Measurements from ENCODE around the gene PHKB.

DNA sequence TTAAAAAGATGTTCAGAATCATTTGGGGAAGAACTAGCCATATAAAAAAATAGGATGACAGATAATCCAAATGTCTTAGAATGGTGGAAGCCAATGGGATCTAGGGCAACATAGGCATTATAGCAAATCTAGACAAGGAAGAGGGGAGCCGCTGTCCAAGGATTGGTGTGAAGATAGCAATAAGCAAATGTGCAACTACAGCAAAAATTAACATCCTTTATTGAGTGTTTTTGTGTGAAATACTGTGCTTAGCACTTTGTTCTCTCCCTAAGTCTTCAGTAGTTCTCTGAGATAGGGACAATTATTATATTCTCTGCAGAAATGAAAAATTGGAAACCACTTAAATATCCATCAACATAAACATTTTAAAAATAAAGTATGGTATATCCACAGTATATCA, 177.0 kb downstream of the PHKB start:
- TF ChIP-seq, protein P1, sequence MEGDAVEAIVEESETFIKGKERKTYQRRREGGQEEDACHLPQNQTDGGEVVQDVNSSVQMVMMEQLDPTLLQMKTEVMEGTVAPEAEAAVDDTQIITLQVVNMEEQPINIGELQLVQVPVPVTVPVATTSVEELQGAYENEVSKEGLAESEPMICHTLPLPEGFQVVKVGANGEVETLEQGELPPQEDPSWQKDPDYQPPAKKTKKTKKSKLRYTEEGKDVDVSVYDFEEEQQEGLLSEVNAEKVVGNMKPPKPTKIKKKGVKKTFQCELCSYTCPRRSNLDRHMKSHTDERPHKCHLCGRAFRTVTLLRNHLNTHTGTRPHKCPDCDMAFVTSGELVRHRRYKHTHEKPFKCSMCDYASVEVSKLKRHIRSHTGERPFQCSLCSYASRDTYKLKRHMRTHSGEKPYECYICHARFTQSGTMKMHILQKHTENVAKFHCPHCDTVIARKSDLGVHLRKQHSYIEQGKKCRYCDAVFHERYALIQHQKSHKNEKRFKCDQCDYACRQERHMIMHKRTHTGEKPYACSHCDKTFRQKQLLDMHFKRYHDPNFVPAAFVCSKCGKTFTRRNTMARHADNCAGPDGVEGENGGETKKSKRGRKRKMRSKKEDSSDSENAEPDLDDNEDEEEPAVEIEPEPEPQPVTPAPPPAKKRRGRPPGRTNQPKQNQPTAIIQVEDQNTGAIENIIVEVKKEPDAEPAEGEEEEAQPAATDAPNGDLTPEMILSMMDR (IDR thresholded peaks at IDR 0.05): no peak
- TF ChIP-seq POLR2A (IDR thresholded peaks at IDR 0.05): no peak

Data from thyroid gland (tissue), 4 donors.